Activated CD4-positive, alpha-beta T cell treated with anti-CD3 and anti-CD28 coated beads for 1 hour (primary cell): ENCODE measurements around the gene LYZ.
A peak's percentile ranks its signal among the peaks of the same experiment; 100 is the strongest.

ENCODE experiments used
- DNase-seq: peaks from one replicate; pipeline ENCODE4 v3.0.0-alpha.2; 2020

LYZ gene

GRCh38 chr12:69339999-69340398, 8.2 kb upstream of the LYZ start:
- no peak for DNase-seq

- no peak for DNase-seq
Observed at GRCh38 chr12:69341328-69341727, 6.9 kb upstream of the LYZ start.

GRCh38 chr12:69342421-69342820, 5.8 kb upstream of the LYZ start:
- no peak for DNase-seq

- DNase-seq: no peak
Observed at GRCh38 chr12:69343357-69343756, 4.8 kb upstream of the LYZ start.

- DNase-seq: no peak
Observed at GRCh38 chr12:69343885-69344612, 4.1 kb upstream of the LYZ start.

- DNase-seq: no peak
Observed at GRCh38 chr12:69345077-69345476, 3.1 kb upstream of the LYZ start.

GRCh38 chr12:69345742-69346141, 2.4 kb upstream of the LYZ start:
- DNase-seq: no peak

GRCh38 chr12:69350002-69350626, 1.9 kb downstream of the LYZ start:
- no peak for DNase-seq

GRCh38 chr12:69350777-69351176, 2.6 kb downstream of the LYZ start:
- DNase-seq: no peak

GRCh38 chr12:69351462-69352236, 3.5 kb downstream of the LYZ start:
- DNase-seq: no peak

GRCh38 chr12:69352904-69353303, 4.7 kb downstream of the LYZ start:
- DNase-seq: no peak

GRCh38 chr12:69354172-69354555, 6.0 kb downstream of the LYZ start:
- DNase-seq: no peak

- no peak for DNase-seq
Observed at GRCh38 chr12:69354556-69355187, 6.5 kb downstream of the LYZ start.

- DNase-seq: no peak
Observed at GRCh38 chr12:69355363-69356028, 7.3 kb downstream of the LYZ start.

GRCh38 chr12:69359531-69360347, 11.6 kb downstream of the LYZ start, which contains the start of gene YEATS4:
Gene YEATS4, plus strand, starts transcription at chr12:69359743. Its CDS starts 230 bp downstream, at chr12:69359973.
- peak; percentile 73 for DNase-seq

GRCh38 chr12:69360348-69360672, 12.1 kb downstream of the LYZ start:
- no peak for DNase-seq

- no peak for DNase-seq
Observed at GRCh38 chr12:69366796-69367195, 18.6 kb downstream of the LYZ start.

GRCh38 chr12:69368171-69368570, 20.0 kb downstream of the LYZ start:
- no peak for DNase-seq

- DNase-seq: no peak
Observed at GRCh38 chr12:69383074-69383473, 34.9 kb downstream of the LYZ start.

- DNase-seq: no peak
Observed at GRCh38 chr12:69385038-69385437, 36.9 kb downstream of the LYZ start.

- DNase-seq: no peak
Observed at GRCh38 chr12:69386921-69387320, 38.7 kb downstream of the LYZ start.

- no peak for DNase-seq
Observed at GRCh38 chr12:69388371-69388770, 40.2 kb downstream of the LYZ start.
